Activated gamma-delta T cell treated with anti-CD3 and anti-CD28 coated beads, Interleukin-2, amount 50 U/mL, for 16 hours (primary cell): Measurements from ENCODE around the gene MARCHF11.

Experiments
- DNase-seq: peaks from one replicate; pipeline ENCODE4 v3.0.0-alpha.2; 2020; ENCODE audit warnings: low read depth

Gene MARCHF11

GRCh38 chr5:16051246-16051755, 128.3 kb downstream of the MARCHF11 start:
- no peak for DNase-seq

GRCh38 chr5:16050414-16050813, 129.2 kb downstream of the MARCHF11 start:
- DNase-seq: no peak

- DNase-seq: no peak
Measured at GRCh38 chr5:16049761-16050160, 129.8 kb downstream of the MARCHF11 start.

GRCh38 chr5:16048132-16048531, 131.5 kb downstream of the MARCHF11 start:
- DNase-seq: no peak

GRCh38 chr5:16043349-16043965, 136.1 kb downstream of the MARCHF11 start:
- no peak for DNase-seq

- no peak for DNase-seq
Measured at GRCh38 chr5:16037121-16037845, 142.3 kb downstream of the MARCHF11 start.

GRCh38 chr5:16034319-16035001, 145.1 kb downstream of the MARCHF11 start:
- DNase-seq: no peak

GRCh38 chr5:16033187-16033925, 146.2 kb downstream of the MARCHF11 start:
- no peak for DNase-seq

GRCh38 chr5:16028708-16029107, 150.9 kb downstream of the MARCHF11 start:
- DNase-seq: no peak

GRCh38 chr5:16025681-16026080, 153.9 kb downstream of the MARCHF11 start:
- no peak for DNase-seq

- DNase-seq: no peak
Measured at GRCh38 chr5:16018970-16019369, 160.6 kb downstream of the MARCHF11 start.

GRCh38 chr5:16017720-16018119, 161.9 kb downstream of the MARCHF11 start:
- DNase-seq: no peak
